ENCODE data around the gene TMEM51. TPM values are rescaled to one million over a fixed set of nuclear protein-coding genes. Genes with fewer than 3 reads are reported as not detected.

TMEM51 gene
- total RNA-seq, 1 donor: 0.72 TPM

Other genes starting within 250 kb of the TMEM51 start
- 0.72 and 1.8 TPM in 2 replicates for gene FHAD1, start 93.5 kb downstream of the TMEM51 start, total RNA-seq